D721Med (cell line): Measurements from ENCODE around the gene ETF1.

Source experiments
- DNase-seq: peaks from one replicate; pipeline ENCODE4 v3.0.0; 2011; ENCODE audit warnings: low spot score; ENCODE audit not compliant: insufficient read length
- FAIRE-seq: peaks from 2 replicates; lab custom pipeline; 2011; peaks lifted over from hg19 to GRCh38; lab: Jason Lieb, UNC
- TF ChIP-seq, protein P1 (sequence below): IDR thresholded peaks from 2 replicates; pipeline ENCODE4 v1.5.1; 2012; ENCODE audit warnings: mild to moderate bottlenecking, control low read depth; ENCODE audit not compliant: insufficient read depth; ENCODE audit errors: missing control alignments

ETF1 gene

DNA sequence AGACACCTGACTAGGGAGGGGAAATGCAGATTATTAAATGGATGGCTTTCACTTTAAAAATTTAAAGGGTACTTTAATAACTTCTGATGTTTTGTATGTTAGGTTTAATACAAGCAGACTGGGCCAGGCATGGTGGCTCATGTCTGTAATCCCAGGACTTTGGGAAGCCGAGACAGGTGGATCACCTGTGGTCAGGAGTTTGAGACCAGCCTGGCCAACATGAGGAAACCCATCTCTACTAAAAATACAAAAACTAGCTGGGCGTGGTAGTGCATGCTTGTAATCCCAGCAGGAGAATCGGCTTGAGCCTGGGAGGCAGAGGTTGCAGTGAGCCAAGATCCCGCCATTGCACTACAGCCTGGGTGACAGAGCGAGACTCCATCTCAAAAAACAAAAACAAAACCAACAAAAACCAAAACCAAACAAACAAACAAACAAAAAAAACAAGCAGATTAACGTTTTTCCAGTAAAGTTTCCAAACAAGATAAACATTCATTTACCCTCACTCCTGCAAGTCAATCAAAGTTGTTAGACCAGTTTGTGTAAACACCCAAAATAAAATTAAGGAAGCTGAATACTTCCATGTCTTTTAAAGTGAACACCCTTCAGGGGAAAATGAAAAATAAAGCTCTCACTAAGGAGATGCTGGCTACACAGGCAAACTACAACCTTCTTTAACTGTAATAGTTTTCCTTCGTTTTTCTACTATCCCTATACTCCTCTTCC lies 14.1 kb downstream of the ETF1 start:
- DNase-seq (no peak), FAIRE-seq (no peak)
- TF ChIP-seq, protein P1, sequence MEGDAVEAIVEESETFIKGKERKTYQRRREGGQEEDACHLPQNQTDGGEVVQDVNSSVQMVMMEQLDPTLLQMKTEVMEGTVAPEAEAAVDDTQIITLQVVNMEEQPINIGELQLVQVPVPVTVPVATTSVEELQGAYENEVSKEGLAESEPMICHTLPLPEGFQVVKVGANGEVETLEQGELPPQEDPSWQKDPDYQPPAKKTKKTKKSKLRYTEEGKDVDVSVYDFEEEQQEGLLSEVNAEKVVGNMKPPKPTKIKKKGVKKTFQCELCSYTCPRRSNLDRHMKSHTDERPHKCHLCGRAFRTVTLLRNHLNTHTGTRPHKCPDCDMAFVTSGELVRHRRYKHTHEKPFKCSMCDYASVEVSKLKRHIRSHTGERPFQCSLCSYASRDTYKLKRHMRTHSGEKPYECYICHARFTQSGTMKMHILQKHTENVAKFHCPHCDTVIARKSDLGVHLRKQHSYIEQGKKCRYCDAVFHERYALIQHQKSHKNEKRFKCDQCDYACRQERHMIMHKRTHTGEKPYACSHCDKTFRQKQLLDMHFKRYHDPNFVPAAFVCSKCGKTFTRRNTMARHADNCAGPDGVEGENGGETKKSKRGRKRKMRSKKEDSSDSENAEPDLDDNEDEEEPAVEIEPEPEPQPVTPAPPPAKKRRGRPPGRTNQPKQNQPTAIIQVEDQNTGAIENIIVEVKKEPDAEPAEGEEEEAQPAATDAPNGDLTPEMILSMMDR: no peak

DNA sequence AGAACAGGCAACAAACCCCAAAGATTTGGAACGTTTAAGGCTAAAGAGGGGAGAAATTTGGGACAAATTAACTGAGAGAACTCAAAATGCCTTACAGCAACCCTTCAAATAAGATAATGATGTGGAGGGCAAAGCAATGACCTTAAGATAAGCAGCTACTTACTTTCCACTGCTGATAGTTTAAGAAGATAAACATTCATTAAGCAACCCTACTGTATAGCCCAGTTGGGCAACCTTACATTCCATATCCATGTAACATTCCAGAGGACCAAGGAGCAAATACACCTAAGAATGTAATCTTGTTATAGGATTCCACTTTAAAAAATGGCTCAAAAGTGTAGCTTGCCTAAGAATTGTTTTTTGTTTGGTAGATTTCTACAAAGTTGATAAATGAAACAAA lies 14.8 kb downstream of the ETF1 start:
- no peak for FAIRE-seq
- DNase-seq: no peak
- TF ChIP-seq, protein P1: no peak

DNA sequence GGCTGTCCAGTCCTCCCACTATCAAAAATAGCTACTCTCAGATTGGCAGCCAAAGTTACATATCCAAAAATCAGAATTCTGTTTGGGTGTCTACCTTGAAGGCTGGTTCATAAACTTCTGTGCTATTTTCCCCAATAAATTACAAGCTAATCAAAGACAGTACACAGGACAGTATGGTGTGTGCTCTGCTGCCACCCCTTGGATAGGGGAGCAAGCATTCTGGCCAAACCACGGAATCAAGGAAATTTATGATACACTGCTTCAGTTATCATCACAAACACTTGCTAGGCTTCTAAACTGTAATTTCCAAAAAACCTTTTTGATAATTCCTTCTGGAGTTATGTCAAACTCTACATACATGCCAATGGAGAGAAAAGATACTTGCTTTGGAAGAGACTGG lies 15.9 kb downstream of the ETF1 start:
- DNase-seq: no peak
- TF ChIP-seq, protein P1: no peak
- no peak for FAIRE-seq

DNA sequence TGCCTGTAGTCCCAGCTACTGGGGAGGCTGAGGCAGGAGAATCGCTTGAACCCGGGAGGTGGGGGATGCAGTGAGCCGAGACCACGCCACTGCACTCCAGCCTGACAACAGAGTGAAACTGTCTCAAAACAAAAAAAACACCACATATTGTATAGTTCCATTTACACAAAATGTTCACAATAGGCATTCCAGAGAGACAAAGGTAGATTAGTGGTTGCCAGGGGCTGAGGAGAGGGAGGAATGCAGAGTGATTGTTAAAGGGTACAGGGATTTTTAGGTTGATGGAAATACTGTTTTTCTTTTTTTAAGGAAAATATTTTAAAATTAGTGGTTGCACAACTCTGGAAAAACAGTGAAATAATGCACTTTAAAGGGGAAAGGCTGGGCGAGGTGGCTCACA lies 19.6 kb downstream of the ETF1 start:
- TF ChIP-seq, protein P1: no peak
- FAIRE-seq (no peak), DNase-seq (no peak)

DNA sequence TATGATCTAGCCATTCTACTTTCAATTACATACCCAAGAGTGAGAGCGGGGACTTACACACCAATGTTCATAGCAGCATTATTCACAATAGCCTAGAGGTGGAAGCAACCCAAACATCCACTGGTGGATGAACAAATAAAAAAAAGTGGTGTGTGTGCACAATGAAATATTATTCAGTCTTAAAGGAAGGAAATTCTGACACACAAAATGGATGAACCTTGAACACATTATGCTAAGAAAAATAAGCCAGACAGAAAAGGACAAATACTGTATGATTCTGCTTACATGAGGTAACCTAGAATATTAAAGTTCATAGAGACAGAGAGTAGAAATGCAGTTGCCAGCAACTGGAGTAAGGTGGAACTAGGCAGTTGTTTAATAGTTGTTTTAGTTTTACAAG lies 22.1 kb downstream of the ETF1 start:
- DNase-seq (no peak), FAIRE-seq (no peak)
- TF ChIP-seq, protein P1: no peak

DNA sequence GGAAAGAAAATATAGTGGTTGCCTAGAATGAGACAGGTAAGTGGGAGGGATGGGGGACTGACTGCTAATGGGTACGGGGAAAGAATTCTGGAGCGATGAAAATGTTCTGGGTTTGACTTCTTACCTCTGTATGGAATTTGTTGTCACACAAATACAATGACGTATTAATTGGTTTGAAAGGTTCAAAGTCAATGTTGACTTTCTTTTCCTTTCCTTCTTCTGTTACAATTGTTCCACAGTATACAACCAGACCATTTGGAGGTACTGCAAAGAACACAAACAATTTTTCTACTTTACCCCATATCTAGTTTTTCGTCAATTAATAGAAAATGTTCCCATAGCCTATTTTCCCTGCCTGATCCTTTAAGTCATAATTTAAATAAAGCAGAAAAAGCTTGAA lies 25.6 kb downstream of the ETF1 start:
- FAIRE-seq (no peak), DNase-seq (no peak)
- TF ChIP-seq, protein P1: no peak

DNA sequence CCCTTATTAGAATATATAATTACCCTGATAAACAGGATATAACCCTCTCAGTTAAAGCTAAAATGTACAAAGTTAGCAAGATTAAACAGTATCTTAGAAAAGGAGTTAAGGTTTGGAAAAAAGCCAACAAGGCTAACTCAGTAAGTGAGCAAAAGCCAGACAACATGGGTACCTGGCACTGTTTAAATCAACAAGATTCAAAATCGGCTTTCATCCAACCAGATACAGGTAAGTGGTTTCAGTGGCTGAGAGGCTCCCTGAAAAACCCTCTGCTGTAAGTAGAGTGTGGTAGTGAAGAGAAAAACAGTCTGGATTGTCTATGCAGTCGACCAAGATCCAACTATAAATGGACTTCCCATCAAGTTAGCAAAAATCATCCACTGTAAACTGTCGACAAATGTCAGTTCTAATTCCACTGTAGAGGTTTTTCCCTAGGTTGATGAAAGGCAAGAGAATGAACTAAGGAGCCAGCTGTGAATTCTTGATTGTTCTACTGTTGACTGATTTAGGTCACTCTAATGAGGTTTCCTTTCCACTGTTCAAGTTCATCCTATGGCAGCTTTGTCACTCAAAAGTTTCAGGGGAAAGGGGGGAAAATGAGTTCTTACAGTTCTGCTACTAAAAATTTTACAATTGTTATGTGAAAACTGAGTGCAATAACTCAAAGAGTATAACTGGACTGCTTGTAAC lies 27.3 kb downstream of the ETF1 start:
- TF ChIP-seq, protein P1: no peak
- no peak for DNase-seq

More for the DNA sequence above, 27.3 kb downstream of the ETF1 start:
- FAIRE-seq: no peak
